HG02938 (cell line): ENCODE data around the gene BICD2.
"Not testable (repeated sequence)": the region's sequence is repeated elsewhere in the genome, so short reads cannot be mapped to it uniquely, and the experiment has no call there.

Source experiments
- ATAC-seq: cut with Tn5 transposase; IDR thresholded peaks from one replicate; pipeline ENCODE4 v1.9.1; 2021; ENCODE audit warnings: mild to moderate bottlenecking, moderate library complexity; ENCODE audit not compliant: unreplicated experiment

BICD2 gene

DNA sequence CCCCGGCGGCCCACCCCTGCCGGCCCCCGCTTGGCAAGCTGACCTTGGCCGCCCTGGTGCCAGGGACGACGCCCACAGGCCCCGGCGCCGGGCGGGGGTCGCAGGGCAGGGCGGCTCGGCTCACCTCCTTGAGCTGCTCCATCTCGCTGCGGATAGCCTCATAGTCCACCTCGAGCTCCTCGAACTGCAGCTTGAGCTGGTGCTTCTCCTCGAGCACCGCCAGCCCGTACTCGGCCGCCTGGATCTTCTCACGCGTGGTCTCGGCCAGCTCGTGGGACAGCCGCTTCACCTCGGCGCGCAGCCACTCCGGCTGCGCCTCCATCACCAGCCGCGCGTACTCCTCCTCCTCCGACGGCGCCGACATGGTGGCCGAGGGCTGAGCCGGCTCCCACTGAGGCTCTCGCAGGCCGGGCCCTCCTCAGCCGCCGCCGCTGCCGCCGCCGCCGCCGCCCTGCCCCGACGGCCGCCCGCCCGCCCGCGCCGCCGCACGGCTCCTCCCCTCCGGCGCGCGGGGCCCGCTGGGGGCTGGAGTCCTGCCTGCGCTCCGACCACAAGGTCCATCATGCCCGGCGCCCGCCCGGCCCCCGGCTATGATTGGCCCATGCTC lies at the start of gene BICD2:
Gene BICD2, minus strand, starts transcription at position 453 of the 607 bp plus-strand sequence. Its CDS starts 89 bp downstream, at position 364.
- no peak for ATAC-seq

DNA sequence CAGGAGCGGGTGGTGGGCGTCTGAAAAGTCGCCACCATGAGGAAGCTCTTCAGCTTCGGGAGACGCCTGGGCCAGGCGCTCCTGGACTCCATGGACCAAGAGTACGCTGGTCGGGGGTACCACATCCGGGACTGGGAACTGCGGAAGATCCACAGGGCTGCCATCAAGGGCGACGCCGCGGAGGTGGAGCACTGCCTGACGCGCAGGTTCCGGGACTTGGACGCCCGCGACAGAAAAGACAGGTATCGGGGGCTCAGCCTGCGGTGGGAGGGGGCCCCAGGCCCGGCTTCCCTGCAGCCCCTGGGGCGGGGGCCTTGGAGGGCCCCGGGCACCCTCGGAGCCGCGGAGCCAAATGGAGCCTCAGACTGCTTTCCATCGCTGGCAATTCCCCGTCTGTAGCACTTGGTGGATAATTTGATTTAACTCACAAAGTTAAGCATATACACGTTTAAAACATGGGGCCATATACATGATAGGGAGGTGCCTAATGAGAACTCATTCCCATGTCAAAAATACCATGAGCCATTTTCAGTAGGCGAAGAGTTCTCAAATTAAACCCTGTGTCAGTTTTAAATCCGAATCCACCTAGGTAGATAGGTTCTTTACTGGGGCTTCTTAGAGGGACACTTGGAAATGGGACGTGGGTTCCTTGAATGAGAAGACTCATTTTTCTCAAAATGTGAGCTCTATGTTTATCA lies 45.1 kb upstream of the BICD2 start:
- not testable (repeated sequence) for ATAC-seq

DNA sequence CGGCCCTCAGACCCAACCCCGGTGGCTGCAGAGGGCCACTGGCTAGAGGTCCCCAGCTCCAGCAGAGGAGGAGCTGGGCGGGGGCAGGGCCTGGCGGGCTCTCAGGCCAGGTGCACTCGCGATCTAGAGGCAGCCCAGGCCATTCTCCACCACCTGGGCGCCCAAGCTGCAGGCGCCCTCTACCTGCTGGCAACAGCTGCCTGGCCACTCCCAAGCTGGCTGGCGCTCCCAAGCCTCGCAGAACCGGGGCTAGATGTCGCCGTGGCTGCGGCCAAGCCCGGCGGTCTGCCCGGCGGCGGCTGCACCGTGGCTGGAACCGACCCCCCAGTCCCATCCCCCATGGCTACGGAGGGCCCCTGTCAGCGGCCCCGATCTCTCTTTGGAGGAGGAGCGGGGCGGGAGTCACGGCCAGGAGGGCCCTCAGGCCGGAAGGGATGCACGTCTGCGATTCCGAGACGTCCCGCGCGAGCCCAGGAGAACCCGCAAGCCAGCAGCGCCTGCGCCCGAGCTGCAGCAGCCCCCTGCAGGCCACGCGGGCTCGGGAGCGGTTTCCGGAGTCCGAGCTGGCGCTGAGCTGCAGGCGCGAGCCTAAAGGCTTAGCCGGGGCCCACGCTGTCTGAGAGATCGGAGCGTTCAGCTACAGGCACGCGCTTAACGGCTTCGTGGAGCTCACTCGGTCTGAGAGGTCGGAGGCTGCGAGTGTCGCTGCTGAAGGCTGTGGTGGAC lies 44.3 kb upstream of the BICD2 start:
- no peak for ATAC-seq

DNA sequence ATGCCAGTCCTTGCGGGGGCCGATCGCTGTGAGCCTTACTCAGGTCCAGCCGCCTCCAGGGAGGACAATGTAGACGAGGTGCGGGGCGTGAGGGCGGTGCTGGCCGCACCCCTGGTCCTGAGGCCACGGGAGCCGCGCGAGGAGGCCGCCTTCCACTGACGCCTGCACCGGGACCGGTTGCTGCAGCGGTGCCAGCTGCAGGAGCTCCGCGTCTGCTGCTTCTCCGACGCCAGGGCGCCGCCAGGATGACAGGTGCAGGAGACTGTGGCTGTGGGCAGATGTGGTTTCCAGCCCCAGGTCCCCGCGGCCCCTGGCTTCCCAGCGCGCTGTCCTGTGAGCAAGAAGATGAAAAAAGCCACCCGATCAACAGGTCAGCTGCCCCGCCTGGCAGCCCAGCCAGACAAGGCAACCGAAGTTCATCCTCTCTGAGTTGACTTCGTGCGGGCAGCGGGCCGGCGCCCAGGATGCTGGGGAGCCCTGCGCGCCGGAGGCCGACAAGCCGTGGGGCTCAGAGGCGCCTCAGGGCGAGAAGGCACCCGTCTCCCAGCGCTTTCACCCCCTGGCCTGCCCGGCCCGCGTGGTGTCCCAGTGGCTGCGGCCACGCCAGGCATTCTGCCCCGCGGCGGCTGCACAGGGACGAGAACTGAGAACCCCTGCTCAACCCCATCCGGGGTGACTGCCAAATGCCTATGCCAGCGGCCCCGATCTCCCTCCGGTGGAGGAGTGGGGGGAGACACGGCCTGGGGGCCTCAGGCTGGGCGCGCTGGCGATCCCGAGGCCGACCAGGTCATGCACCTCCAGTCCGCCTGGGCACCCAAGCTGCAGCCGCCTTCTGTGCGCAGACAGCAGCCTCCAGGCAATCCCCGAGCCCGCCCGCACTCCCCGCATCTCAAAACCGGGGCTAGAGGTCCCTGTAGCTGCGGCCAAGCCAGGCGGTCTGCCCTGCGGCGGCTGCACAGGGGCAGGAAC lies 43.4 kb upstream of the BICD2 start:
- no peak for ATAC-seq

DNA sequence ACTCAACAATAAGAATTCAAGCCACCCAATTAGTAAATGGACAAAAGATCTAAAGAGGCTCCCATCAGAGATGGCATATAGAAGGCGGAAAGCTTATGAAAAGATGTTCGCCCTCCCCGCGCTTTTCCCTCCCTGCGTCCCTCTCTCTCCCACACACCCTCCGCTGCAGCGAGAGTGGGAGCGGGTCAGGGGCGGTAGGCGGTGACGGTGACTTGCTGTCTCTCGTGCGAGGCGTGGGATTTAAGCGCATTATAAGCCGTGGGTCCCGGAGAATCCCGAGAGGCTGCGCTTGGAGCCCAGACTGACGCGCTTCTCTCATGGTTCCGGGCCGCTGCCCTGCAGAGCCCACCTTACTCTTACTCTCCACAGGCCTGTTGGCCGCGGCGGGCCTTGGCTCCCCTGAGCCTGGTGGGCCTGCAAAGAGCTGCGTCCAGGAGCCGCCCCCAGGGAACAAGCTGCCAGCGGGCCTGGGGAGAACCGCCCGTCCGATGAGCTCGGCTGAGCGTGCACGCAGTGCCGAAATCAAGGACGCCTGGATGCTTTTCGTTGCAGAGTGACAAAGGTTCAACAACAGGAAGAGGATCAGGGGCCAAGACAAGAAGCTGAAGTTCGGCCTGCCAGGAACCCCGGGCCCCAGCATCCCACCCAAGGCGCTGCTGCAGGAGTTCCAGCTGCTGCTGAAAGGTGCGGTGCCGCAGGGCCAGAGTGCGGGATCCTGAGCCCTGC lies 42.6 kb upstream of the BICD2 start:
- ATAC-seq: no peak

DNA sequence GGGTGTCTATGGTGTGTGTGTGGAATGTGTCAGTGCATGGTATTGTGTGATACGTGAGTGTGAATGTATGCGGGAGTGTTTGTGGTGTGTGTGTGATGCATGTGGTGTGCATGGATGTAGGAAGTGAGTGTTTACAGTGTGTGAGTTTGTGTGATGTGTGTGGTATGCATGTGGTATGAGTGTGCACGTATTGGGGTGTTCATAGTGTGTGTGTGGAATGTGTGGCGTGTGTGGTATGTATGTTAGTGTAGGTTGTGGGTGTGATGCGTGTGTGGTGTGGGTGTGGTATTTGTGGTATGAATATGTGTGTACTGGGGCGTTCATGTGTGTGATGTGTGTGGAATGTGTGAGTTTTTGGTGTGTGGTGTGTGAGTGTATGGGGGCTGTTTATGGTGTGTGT lies 40.1 kb upstream of the BICD2 start:
- no peak for ATAC-seq

DNA sequence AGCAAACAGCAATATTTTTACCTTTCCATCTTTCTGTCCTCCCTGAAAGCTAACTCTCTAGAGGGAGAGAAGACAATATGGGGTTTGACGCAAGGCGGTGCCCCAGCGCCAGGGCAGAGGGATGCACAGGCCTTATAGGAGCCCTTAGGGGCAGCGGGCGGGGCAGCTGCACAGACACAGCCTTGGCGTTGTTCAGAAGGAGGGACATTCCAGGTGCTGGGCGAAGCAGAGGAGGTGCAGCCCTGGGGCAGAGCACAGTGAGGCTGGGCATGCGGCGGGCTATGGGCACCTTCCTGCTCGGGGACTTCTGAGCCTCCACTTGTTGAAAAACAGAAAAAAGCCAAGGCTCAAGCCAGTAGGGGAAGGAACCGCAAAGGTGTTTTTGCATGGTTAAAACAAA lies 33.7 kb upstream of the BICD2 start:
- ATAC-seq: no peak

DNA sequence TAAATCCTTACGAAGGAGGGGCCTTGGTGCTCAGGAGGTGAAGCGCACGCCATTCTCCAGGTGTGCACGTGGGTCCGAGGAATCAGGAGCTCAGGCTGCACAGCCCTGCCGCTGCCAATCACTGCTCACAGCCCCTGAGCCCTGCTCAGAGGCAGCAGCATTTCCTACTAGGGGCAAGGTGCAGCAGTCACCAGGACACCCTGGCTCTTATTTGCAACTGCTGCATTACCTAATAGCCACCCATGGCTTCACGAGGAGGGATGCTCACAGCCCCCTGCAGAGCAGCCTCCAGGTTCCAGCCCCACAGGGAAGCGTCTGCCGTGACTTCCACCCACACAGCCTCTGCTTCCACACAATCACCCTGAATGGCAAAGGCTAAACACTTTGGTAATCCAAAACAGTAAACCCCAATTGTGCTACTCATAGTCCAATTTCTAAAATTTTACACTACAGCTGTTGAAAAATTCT lies 31.7 kb upstream of the BICD2 start:
- not testable (repeated sequence) for ATAC-seq

DNA sequence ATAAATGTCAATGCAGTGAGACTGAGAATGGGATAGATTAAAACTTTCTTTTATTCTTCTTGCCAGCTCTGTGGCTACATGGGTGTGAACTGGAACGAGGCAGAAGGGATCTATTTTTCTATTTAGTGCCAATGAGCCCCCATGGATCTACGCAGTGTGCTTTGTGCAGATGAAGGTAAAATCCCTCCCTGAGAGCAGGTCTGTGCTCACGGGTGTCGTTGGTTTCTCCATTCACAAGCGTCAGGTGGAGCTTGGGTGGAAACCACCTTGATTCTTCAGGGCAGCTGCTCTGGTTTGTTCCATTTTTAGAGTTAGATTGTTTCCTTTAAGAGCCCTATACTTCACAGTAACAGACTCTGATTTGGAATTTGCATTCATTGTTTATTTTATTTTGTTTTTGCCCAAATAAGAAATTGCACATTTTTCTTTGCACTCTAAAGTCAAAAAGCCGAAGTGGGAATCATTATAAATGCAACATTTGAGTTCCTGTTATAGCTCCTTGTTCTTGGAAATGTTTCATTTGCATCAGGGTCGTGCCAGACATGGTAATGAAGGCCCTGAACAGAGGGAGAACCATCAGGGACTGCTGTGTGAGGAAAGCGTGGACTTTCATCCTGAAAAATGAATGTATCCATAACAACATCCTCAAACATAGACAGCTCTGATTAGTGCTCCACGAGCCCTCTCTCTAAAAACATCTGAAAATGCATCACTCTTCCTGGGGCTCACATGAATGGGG lies 31.1 kb upstream of the BICD2 start:
- no peak for ATAC-seq

DNA sequence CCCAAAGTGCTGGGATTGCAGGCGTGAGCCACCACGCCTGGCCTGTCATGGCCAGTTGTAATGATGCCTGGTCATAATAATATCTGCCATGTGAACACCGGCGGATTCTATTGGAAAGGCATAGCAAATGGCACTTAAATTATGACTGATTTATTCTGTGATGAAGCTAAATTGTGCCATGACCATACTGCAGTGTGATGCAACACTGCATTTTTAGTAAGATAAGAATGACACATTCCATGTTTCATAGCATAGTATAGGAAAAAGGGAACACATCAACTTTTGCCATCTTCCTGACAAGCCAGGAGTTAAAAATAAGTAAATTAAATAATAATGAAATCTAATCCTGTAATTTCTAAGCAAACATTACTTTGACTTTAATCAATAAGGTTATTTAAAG lies 30.4 kb upstream of the BICD2 start:
- ATAC-seq: no peak

DNA sequence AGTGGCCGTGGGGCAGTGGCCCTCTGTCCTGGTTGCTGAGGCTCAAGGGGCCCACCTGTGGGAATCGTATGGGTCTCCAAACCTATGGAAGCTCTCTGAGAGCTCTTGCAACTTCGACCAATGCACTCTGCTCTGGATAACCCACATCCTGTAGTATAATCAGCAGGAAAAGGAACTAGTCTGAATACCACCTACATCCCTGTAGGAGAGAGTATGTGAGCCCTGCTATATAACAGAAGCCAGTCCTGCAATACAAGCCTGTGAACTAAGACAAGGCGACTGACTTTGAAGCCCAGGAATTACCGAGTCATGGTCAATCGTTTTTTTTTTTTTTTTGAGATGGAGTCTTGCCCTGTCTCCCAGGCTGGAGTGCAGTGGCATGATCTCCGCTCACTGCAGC lies 29.8 kb upstream of the BICD2 start:
- ATAC-seq: no peak

DNA sequence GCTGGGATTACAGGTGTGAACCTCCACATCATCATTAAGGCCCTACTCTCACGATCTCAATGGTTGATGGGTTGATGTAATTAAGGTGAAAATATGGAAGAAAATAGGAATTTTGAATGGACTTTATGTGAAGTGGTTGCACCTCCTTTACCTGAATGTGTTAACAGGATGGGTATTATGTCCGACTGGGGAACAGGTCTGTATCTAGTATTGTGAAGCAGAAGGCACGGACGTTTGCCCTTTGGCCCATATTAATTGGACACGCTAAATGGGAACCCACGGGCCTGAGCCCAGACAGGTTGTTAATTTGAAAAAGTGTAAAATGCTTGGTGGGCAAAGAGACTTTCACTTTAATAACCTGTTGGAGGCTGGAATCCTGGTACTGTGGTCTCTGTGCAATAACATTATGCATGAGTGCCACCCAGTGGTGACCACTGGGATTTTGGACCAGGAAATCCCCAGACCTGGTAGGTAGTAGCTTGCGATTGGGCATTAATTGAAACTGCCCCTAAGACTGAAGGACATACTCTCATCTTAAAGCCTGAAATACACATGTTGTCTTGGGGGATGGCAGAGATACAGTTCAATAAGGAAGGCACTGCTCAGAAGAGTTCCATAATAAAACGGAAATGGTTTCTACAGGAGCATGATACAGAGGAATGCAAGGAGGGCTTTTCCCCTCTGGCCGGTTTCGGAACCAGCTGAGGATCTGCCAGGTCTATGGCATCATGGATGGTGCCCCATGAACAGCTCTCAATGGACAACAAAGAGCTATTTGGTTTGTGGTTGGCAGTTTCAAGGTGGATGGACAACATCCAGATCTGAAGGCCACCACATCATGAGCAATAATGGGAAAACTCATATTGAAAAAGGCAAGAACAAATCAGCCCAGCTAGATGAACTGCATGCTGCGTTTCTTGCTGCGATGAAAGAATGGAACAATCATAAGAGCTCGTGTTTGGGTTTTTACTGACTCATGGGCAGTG lies 26.2 kb upstream of the BICD2 start:
- ATAC-seq: no peak

DNA sequence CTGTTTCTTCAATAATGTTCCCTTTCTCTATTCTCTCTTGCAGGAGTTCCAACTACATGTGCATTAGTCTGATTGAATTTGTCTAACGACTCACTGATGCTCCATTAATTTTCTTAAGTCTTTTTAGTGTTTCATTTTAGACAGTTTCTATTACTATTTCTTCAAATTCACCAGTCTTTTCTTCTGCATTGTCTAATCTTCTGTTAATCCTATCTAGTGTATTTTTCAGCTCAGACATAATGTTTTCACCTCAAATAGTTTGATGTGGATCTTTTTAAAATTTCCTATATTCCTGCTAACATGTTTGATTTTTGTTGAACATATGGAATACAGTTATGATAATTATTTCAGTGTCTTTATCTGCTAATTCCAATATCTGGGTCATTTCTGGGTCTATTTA lies 21.7 kb upstream of the BICD2 start:
- ATAC-seq: no peak

DNA sequence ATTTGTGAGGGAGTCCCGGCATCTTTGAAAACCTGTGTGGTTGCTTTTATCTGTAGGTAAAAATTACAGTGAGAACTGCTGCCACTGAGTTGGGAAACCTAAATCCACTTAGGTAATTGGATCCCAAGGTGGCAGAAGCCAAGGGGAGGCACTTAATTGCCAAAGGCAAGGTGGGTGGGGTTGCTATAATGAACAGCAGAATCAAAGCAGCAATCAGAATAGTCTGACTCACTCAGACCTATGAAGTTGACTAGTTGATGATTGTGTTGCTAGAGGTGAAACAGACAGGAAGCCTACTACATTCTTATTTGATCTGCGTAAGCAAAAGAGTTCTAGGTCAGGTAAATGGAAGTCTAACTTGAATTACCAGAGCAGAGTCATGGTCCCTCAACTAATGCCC lies 17.3 kb upstream of the BICD2 start:
- ATAC-seq: no peak

DNA sequence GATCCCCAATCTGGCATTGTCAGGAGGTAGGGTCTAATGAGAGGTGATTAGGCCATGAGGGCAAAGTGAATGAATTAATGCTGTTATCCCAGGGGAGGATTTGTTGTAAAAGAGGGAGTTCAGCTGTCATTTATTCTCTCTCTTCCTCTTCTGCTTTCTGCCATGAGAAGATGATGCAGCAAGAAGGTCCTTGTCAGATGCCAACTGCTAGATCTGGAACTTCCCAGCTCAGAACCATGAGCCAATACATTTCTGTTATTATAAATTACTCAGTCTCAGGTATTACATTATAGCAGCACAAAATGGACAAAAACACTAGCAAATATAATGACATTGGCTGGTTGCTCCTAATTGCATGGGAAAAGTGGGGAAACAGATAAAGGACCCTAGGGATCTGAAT lies 15.6 kb upstream of the BICD2 start:
- ATAC-seq: no peak

DNA sequence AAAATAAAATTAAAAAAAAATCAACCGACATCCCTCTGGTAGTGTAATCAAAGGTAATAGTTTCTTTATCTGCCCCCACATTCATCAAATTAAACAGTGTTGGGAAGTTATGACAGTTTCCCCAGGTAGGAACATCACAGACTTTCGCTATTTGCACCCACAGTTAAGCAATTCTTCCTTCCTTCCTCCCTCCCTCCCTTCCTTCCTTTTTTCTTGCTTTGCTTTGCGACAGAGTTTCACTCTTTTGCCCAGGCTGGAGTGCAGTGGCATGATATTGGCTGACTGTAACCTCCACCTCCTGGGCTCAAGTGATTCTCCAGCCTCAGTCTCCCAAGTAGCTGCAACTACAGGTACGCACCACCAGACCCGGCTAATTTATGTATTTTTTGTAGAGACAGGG lies 10.8 kb upstream of the BICD2 start:
- no peak for ATAC-seq

DNA sequence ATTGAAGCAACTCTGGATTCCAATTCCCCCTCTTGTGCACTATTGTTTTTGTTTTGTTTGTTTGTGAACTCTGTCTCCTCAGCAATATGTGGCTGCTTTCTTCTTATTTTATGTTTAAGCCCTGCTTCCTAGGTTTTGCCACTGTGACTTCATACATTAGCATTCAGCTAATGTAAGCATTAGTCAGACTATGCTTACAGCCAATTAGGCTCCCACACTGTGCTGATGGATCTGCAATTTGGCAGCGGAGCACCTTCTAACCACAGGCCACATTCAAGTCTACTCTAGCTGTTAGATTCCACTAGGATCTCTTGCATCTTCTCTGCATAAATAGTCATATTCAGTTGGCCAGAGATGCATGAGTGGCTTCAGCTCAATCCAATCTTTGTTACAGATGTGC lies 9.6 kb upstream of the BICD2 start:
- no peak for ATAC-seq

DNA sequence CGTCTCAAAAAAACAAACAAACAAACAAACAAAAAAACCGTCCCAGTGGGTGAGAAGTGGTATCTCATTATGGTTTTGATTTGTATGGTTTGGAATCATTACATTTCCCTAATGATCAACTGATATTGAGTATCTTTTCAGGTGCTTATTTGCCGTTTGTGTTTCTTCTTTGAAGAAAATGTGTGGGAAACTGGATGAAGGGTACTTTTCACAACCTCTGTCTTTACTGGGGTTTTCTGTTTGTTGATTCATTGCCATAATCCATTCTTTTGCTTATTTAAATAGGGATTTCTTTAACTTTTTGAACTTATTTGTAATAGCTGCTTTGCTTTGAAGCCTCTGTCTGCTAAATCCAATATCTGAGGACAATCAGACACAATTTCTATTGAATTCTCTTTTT lies 9.2 kb upstream of the BICD2 start:
- no peak for ATAC-seq
